ENCODE results near the gene ASPDH.
"Not testable (repeated sequence)": the region's sequence is repeated elsewhere in the genome, so short reads cannot be mapped to it uniquely, and the experiment has no call there.

ASPDH gene

GRCh38 chr19:50532952-50533351 is 19.2 kb upstream of the ASPDH start:
- H3K27me3 ChIP-seq (ENCODE audit: low read depth, low read length): no peaks in the 10 kb centered on the region; the same call in 1 of the 2 replicates
- H4K20me1 ChIP-seq (ENCODE audit: insufficient read depth, low read length): no peaks in the 10 kb centered on the region
- no peak overlapping the region for H3K4me2 ChIP-seq (ENCODE audit: low read length)
- no peaks in the 10 kb centered on the region for H3K79me2 ChIP-seq (ENCODE audit: low read length)
- peaks cover 5% of the 10 kb centered on the region; the same call in 1 of the 2 replicates for H3K9me3 ChIP-seq (ENCODE audit: insufficient read depth, low read length)
- H3K4me1 ChIP-seq (ENCODE audit: low read length): peaks cover 4% of the 10 kb centered on the region; the same call in 1 of the 2 replicates
- no peak overlapping the region for H3K4me3 ChIP-seq (ENCODE audit: low read length)
- no peak overlapping the region for H2AFZ ChIP-seq (ENCODE audit: low read depth, low read length)
- no peak for TF ChIP-seq EZH2phosphoT487 (IDR thresholded peaks at IDR 0.05; ENCODE audit: low read depth)
- no peak for TF ChIP-seq CTCF (IDR thresholded peaks at IDR 0.05; ENCODE audit: low read depth, low read length)
- H3K27ac ChIP-seq (ENCODE audit: low read length): no peak overlapping the region
- peaks cover 3% of the 10 kb centered on the region for H3K36me3 ChIP-seq (replicated peaks; ENCODE audit: low read depth, low read length)
- H3K9ac ChIP-seq (ENCODE audit: low read length): no peak overlapping the region

- Histone ChIP-seq H3K4me2 (ENCODE audit: low read length) (no peak overlapping the region), H3K9ac (ENCODE audit: low read length) (no peak overlapping the region), H3K27me3 (ENCODE audit: low read depth, low read length) (no peaks in the 10 kb centered on the region; the same call in 1 of the 2 replicates), H2AFZ (ENCODE audit: low read depth, low read length) (no peak overlapping the region), H3K9me3 (ENCODE audit: insufficient read depth, low read length) (peaks cover 5% of the 10 kb centered on the region; the same call in 1 of the 2 replicates), H3K27ac (ENCODE audit: low read length) (no peak overlapping the region), H3K4me3 (ENCODE audit: low read length) (no peak overlapping the region), H3K79me2 (ENCODE audit: low read length) (no peaks in the 10 kb centered on the region), H3K4me1 (ENCODE audit: low read length) (peaks cover 4% of the 10 kb centered on the region; the same call in 1 of the 2 replicates), H4K20me1 (ENCODE audit: insufficient read depth, low read length) (no peaks in the 10 kb centered on the region), H3K36me3 (replicated peaks; ENCODE audit: low read depth, low read length) (peaks cover 3% of the 10 kb centered on the region)
- no peak for TF ChIP-seq CTCF (IDR thresholded peaks at IDR 0.05; ENCODE audit: low read depth, low read length)
- TF ChIP-seq EZH2phosphoT487 (IDR thresholded peaks at IDR 0.05; ENCODE audit: low read depth): no peak
These were observed 17.5 kb upstream of the ASPDH start for GRCh38 chr19:50531171-50531612.

GRCh38 chr19:50528052-50528451 is 14.3 kb upstream of the ASPDH start:
- not testable (repeated sequence) for H3K4me3 ChIP-seq (ENCODE audit: low read length); H3K4me2 ChIP-seq (ENCODE audit: low read length); H3K27ac ChIP-seq (ENCODE audit: low read length); H3K9ac ChIP-seq (ENCODE audit: low read length); H3K79me2 ChIP-seq (ENCODE audit: low read length); H4K20me1 ChIP-seq (ENCODE audit: insufficient read depth, low read length); H3K4me1 ChIP-seq (ENCODE audit: low read length); H3K27me3 ChIP-seq (ENCODE audit: low read depth, low read length); H3K36me3 ChIP-seq (replicated peaks; ENCODE audit: low read depth, low read length); H2AFZ ChIP-seq (ENCODE audit: low read depth, low read length); H3K9me3 ChIP-seq (ENCODE audit: insufficient read depth, low read length)

- H3K27ac ChIP-seq (ENCODE audit: low read length): no peak overlapping the region
- no peak overlapping the region for H3K4me3 ChIP-seq (ENCODE audit: low read length)
- H2AFZ ChIP-seq (ENCODE audit: low read depth, low read length): no peak overlapping the region
- H3K4me2 ChIP-seq (ENCODE audit: low read length): no peak overlapping the region
- no peaks in the 10 kb centered on the region for H3K36me3 ChIP-seq (replicated peaks; ENCODE audit: low read depth, low read length)
- no peaks in the 10 kb centered on the region for H3K9me3 ChIP-seq (ENCODE audit: insufficient read depth, low read length)
- no peaks in the 10 kb centered on the region for H3K4me1 ChIP-seq (ENCODE audit: low read length)
- H3K27me3 ChIP-seq (ENCODE audit: low read depth, low read length): no peaks in the 10 kb centered on the region
- H3K9ac ChIP-seq (ENCODE audit: low read length): no peak overlapping the region
- TF ChIP-seq EZH2phosphoT487 (IDR thresholded peaks at IDR 0.05; ENCODE audit: low read depth) (no peak), CTCF (IDR thresholded peaks at IDR 0.05; ENCODE audit: low read depth, low read length) (no peak)
- no peaks in the 10 kb centered on the region for H3K79me2 ChIP-seq (ENCODE audit: low read length)
- H4K20me1 ChIP-seq (ENCODE audit: insufficient read depth, low read length): no peaks in the 10 kb centered on the region
These were observed 9.2 kb upstream of the ASPDH start for GRCh38 chr19:50522881-50523280.

Data from OCI-LY3 (cell line).